Keratinocyte (primary cell): Measurements from ENCODE around the gene PHOX2B. TPM values are rescaled to one million over a fixed set of nuclear protein-coding genes. Genes with fewer than 3 reads are reported as not detected.

Source experiments
- DNase-seq: peaks from one replicate; pipeline ENCODE4 v3.0.0-alpha.2; 2011; ENCODE audit warnings: low read depth, missing footprints, low spot score
- FAIRE-seq: peaks from 2 replicates; lab custom pipeline; 2011; peaks lifted over from hg19 to GRCh38; lab: Jason Lieb, UNC
- H2AFZ ChIP-seq: 2 replicates; pipeline ENCODE4 v1.6.0; 2012; ENCODE audit warnings: low read length, control low read depth, inconsistent platforms; ENCODE audit not compliant: control insufficient read depth
- H3K27ac ChIP-seq: 2 replicates; pipeline ENCODE4 v1.5.1; 2011; ENCODE audit warnings: low read length; ENCODE audit not compliant: control insufficient read depth, insufficient read depth
- H3K27me3 ChIP-seq: 3 replicates; pipeline ENCODE4 v1.6.0; 2011; ENCODE audit warnings: low read length; ENCODE audit not compliant: control insufficient read depth, insufficient read depth; ENCODE audit errors: extremely low read depth
- H3K36me3 ChIP-seq, 2 experiments: 2 replicates in 1 of 2; 3 replicates in 1 of 2; pipeline ENCODE4 v1.5.1; 2011; ENCODE audit warnings: low read length in 2 of 2, mild to moderate bottlenecking in 1 of 2; ENCODE audit not compliant: control insufficient read depth in 2 of 2, insufficient read depth in 2 of 2; ENCODE audit errors: extremely low read depth in 1 of 2
- H3K4me1 ChIP-seq: 3 replicates; pipeline ENCODE4 v1.5.1; 2011; ENCODE audit warnings: low read length; ENCODE audit not compliant: control insufficient read depth, insufficient read depth; ENCODE audit errors: extremely low read depth
- H3K4me2 ChIP-seq: 3 replicates; pipeline ENCODE4 v1.6.0; 2011; ENCODE audit warnings: low read depth, low read length; ENCODE audit not compliant: control insufficient read depth, insufficient read depth; ENCODE audit errors: extremely low read depth
- H3K4me3 ChIP-seq, 3 experiments: fragments of 200-600 bp in 1 of 3; sonication (generic) in 1 of 3; 2 replicates in 2 of 3; 3 replicates in 1 of 3; pipeline ENCODE4 v1.5.1; 2011 to 2016; ENCODE audit warnings: low read length in 3 of 3, mild to moderate bottlenecking in 3 of 3, control low read depth in 2 of 3, inconsistent platforms in 1 of 3, low read depth in 1 of 3, mixed read lengths in 1 of 3, mixed run types in 1 of 3, moderate library complexity in 1 of 3; ENCODE audit not compliant: control insufficient read depth in 2 of 3, insufficient read depth in 2 of 3; ENCODE audit errors: extremely low read depth in 1 of 3
- H3K79me2 ChIP-seq: 2 replicates; pipeline ENCODE4 v1.6.0; 2012; ENCODE audit warnings: low read length; ENCODE audit not compliant: control insufficient read depth, insufficient read depth
- H3K9ac ChIP-seq: 3 replicates; pipeline ENCODE4 v1.6.0; 2011; ENCODE audit warnings: low read length; ENCODE audit not compliant: control insufficient read depth, insufficient read depth; ENCODE audit errors: extremely low read depth
- H3K9me1 ChIP-seq: 3 replicates; pipeline ENCODE4 v1.6.0; 2011; ENCODE audit warnings: low read length; ENCODE audit not compliant: control insufficient read depth, insufficient read depth; ENCODE audit errors: extremely low read depth
- H3K9me3 ChIP-seq: 2 replicates; pipeline ENCODE4 v1.5.1; 2012; ENCODE audit warnings: low read depth, low read length; ENCODE audit not compliant: control insufficient read depth
- H4K20me1 ChIP-seq: 3 replicates; pipeline ENCODE4 v1.6.0; 2011; ENCODE audit warnings: low read length; ENCODE audit not compliant: control insufficient read depth, insufficient read depth; ENCODE audit errors: extremely low read depth
- CTCF ChIP-seq, 3 experiments: IDR thresholded peaks in 1 of 3; conservative IDR thresholded peaks in 1 of 3; optimal IDR thresholded peaks in 1 of 3; 2 replicates in 2 of 3; 3 replicates in 1 of 3; pipeline versions ENCODE3 to v1.5.1; 2011; ENCODE audit warnings: low read length in 3 of 3, mild to moderate bottlenecking in 3 of 3, moderate library complexity in 2 of 3, control low read depth in 1 of 3, inconsistent platforms in 1 of 3; ENCODE audit not compliant: insufficient read depth in 2 of 3; ENCODE audit errors: extremely low read depth in 1 of 3
- EZH2 ChIP-seq: IDR thresholded peaks from one replicate; pipeline ENCODE4 v1.6.1; 2012; ENCODE audit warnings: inconsistent platforms, mild to moderate bottlenecking, low read length, moderate library complexity
- dilution Hi-C: fragments of 300-500 bp; cut with MboI; formaldehyde crosslinking; loops from one replicate; pipeline ENCODE4 v1.7.0; 2020; ENCODE audit warnings: low sequenced_read_pairs; ENCODE audit not compliant: extremely low pct_ligation_motif_present
- polyA plus RNA-seq, 5 experiments: library from polyadenylated mRNA; depleted of rRNA in 3 of 5; stranded (reverse) in 3 of 5; stranded (forward) in 1 of 5; unstranded in 1 of 5; fragments of >200 nt; gene quantifications; 1 replicate in 1 of 5; 2 replicates in 3 of 5; 3 replicates in 1 of 5; pipeline versions ENCODE4 v1.2.1 to v1.2.3, GENCODE V29; 2011 to 2012; ENCODE audit warnings: missing spikeins in 2 of 5, low read depth in 1 of 5, low replicate concordance in 1 of 5

The PHOX2B gene
- polyA plus RNA-seq, 1 donor (not counting 4 experiments of a cell fraction or from before 2014, with no cell fraction given): not detected

DNA sequence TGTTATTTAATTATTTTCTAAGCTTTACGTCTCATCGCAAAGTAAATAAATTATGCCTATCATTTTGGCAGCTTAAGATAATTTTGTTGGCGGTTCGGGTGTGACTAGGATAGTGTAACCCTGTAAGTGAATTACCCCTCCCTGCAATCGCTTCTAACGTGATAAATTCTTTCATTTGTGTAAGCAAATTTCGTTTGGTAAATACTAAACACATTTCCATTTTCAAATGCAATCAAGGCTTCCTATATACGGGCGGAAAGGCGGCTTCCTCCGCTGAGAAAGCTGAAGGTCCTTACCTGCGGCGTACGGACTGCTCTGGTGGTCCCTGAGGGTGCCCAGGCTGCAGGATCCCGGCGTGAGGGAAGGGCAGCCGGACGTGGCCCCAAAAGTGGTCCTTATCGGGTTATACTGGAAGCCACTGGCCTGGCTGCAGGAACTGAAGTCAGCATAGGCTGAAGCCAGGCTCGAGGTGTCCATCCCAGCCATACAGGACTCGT is 403 bp downstream of the PHOX2B start:
- no peak for TF ChIP-seq CTCF (optimal IDR thresholded peaks at IDR 0.05 in 1 of 3, IDR thresholded peaks at IDR 0.05 in 1 of 3, conservative IDR thresholded peaks at IDR 0.05 in 1 of 3; ENCODE audit: extremely low read depth in 1 of 3, insufficient read depth in 2 of 3, low read length in 3 of 3)
- no peak for TF ChIP-seq EZH2
- H3K79me2 ChIP-seq: no peaks in the 10 kb centered on the region
- H3K4me3 ChIP-seq: no peak overlapping the region
- dilution Hi-C loops: no loop called here
- no peaks in the 10 kb centered on the region for H3K9me3 ChIP-seq
- no peak overlapping the region for H3K27ac ChIP-seq
- H3K27me3 ChIP-seq: peaks cover 97% of the 10 kb centered on the region
- H3K4me2 ChIP-seq: no peak overlapping the region
- no peak for DNase-seq
- H3K36me3 ChIP-seq: no peaks in the 10 kb centered on the region
- H2AFZ ChIP-seq: no peak overlapping the region
- FAIRE-seq: no peak
- no peaks in the 10 kb centered on the region for H3K4me1 ChIP-seq
- H3K9me1 ChIP-seq: no peaks in the 10 kb centered on the region
- no peak overlapping the region for H3K9ac ChIP-seq
- H4K20me1 ChIP-seq: peaks cover 3% of the 10 kb centered on the region

- no peaks in the 10 kb centered on the region for H3K36me3 ChIP-seq
- H3K9me1 ChIP-seq: no peaks in the 10 kb centered on the region
- no peaks in the 10 kb centered on the region for H3K4me1 ChIP-seq
- peaks cover 96% of the 10 kb centered on the region for H3K27me3 ChIP-seq
- no peak overlapping the region for H3K4me2 ChIP-seq
- no peak overlapping the region for H3K4me3 ChIP-seq
- H2AFZ ChIP-seq: no peak overlapping the region
- TF ChIP-seq CTCF (optimal IDR thresholded peaks at IDR 0.05 in 1 of 3, IDR thresholded peaks at IDR 0.05 in 1 of 3, conservative IDR thresholded peaks at IDR 0.05 in 1 of 3; ENCODE audit: extremely low read depth in 1 of 3, insufficient read depth in 2 of 3, low read length in 3 of 3) (no peak), EZH2 (no peak)
- FAIRE-seq (no peak), DNase-seq (no peak)
- no peaks in the 10 kb centered on the region for H3K9me3 ChIP-seq
- dilution Hi-C loops: no loop called here
- H3K27ac ChIP-seq: no peak overlapping the region
- H4K20me1 ChIP-seq: peaks cover 3% of the 10 kb centered on the region
- no peaks in the 10 kb centered on the region for H3K79me2 ChIP-seq
- H3K9ac ChIP-seq: no peak overlapping the region
Measured at GRCh38 chr4:41747230-41748055, 1.1 kb downstream of the PHOX2B start.
